ENCODE measurements around the gene ANKRD55.
"Not testable (repeated sequence)": the region's sequence is repeated elsewhere in the genome, so short reads cannot be mapped to it uniquely, and the experiment has no call there.

The ANKRD55 gene

DNA sequence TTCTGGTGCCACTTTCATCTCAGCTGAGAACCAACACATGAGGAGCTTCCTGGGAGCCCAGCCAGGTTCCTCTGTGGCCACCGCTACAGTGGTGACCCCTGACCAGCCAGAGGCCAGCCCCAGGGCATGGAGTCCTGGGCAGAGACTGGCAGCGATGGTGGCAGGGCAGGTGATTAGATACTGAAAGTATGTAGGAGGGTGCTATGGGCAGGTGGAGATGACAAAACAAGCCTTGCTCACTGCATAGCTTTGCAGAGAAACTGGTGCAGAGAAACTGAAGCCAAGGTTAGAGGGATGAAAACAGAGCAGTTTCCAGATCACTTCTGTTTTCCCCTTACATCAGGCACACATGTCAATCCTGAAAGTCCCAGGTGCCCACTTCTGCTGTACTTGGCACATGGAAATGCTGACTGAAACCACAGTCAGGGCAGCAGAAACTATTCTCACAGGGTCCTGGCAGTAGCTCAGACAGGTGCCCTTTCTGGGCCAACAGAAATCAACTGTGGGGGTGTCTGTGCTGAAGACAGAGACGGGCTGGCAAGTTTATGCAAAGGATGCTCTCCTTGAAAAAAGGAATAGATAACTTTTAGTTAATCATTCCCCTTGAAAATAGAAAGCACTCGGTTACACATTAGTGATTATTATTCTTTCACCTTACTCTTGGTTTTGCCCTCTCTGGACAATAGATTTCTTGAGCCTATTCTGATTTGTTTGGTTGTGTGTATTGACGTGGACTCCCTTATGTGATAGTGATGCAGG lies 90.3 kb downstream of the ANKRD55 start:
- no peak for DNase-seq

- DNase-seq: no peak
Observed at GRCh38 chr5:56142233-56142613, 90.9 kb downstream of the ANKRD55 start.

- no peak for DNase-seq
Observed at GRCh38 chr5:56140073-56140472, 93.1 kb downstream of the ANKRD55 start.

GRCh38 chr5:56130664-56131063 lies 102.5 kb downstream of the ANKRD55 start:
- DNase-seq: no peak

GRCh38 chr5:56129288-56129687 lies 103.8 kb downstream of the ANKRD55 start:
- DNase-seq: no peak

DNA sequence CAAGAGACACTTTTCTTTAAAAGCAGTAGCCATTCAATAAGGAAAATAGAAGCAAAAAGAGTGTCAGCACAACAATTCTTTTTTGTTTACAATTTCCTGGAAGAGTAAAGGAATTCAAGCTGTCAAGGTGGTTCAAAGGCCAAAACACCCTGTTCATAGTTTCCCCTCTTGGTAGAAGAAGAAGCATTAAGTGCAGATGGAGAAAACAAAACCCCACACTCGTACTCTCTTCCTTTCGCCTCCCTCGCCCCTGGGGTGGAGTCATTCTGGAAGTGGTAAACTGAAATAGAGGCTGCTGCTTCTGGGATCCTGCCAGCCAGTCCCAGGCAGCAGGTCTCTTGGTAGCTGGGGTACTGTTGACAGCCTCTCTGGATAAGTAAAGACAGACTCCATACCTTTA lies 105.0 kb downstream of the ANKRD55 start:
- DNase-seq: no peak

GRCh38 chr5:56126487-56127179 lies 106.5 kb downstream of the ANKRD55 start:
- no peak for DNase-seq

- DNase-seq: no peak
Observed at GRCh38 chr5:56123531-56124243, 109.4 kb downstream of the ANKRD55 start.

DNA sequence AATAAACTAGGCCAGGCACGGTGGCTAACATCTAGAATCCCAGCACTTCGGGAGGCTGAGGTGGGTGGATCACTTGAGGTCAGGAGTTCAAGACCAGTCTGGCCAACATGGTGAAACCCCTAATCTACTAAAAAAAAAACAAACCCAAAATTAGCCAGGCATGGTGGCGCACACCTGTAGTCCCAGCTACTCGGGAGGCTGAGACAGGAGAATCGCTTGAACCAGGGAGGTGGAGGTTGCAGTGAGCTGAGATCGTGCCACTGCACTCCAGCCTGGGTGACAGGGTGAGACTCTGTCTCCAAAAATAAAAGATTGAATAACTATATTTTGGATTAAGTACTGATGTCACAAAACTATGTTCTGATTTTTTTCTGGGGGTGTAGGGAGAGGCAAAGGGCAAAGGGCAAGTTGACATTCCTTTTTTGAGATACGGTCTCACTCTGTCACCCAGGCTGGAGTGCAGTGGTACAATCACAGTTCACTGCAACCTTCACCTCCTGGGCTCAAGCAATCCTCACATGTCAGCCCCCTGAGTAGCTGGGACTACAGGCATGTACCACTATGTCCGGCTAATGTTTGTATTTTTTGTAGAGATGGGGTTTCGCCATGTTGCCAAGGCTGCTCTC lies 110.7 kb downstream of the ANKRD55 start:
- not testable (repeated sequence) for DNase-seq

- no peak for DNase-seq
Observed at GRCh38 chr5:56119050-56119449, 114.1 kb downstream of the ANKRD55 start.

GRCh38 chr5:56116599-56117141 lies 116.5 kb downstream of the ANKRD55 start:
- DNase-seq: no peak

DNA sequence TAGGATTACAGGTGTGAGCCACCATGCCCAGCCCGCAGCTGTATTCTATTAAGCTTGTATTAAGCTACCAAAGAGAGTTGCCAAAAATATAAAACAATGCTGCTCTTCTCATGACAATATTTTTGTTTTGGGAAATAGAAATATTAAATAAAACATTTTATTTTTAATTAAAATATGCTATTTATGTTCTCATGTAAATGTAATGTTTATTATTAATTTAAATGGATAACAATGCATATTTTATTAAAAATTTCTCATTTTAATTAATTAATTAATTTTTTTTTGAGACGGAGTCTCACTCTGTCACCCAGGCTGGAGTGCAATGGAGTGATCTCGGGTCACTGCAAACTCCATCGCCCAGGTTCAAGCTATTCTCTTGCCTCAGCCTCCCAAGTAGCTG lies 117.5 kb downstream of the ANKRD55 start:
- DNase-seq: no peak

GRCh38 chr5:56112526-56113121 lies 120.5 kb downstream of the ANKRD55 start:
- DNase-seq: no peak

- DNase-seq: no peak
Observed at GRCh38 chr5:56111404-56111781, 121.7 kb downstream of the ANKRD55 start.

DNA sequence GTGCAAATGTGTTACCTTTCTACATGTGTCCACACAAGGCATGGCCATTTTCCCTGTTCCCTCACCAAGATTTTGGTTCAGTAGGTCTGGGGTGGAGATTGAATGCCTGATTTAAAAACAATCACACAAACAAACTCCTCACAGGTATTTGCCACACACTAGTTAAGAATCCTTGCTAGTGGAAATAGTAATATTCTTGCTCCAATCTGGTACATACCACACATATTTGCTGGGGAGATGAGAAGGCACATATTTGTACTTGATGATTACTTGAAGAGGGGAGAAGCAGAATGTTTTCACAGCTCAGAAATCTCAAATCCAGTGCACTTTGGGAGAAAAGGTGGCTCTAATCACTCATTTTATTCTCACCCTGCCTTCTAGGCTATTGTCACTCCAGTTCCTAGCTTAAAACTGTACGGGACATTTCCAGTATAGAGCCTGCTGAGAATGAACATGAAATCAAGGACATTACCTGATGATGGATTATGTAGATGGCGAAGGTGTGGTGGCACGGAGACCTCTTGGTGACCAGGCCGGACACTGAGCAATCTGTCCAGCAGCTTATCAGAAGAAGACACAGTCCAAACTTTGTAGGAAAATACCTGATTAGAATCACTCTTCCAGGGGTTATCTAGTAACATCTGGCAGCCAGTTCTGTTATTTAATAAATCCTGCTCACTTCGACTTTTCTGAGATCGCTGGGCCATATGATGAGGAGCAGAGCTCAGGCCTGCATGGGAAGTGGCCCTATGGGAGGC lies 122.3 kb downstream of the ANKRD55 start:
- no peak for DNase-seq

DNA sequence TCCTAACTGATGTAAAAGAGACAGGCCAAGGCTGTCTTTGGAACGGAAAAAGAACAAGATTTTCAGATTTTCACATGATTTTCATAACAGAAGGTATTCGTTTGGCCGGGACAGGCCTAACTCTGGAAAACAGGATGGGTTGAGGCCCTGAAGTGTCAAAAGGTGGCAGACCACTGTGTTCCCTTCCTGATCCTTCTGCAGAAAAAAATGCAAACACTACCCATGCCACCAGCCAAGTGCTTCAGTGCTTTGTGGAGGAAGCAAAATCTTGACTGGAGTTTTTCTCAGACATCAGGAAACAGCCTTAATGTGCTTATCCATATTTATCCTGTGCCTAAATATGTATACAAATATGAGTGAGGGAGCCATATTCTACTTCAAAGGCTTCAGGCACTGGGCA lies 124.9 kb downstream of the ANKRD55 start:
- DNase-seq: no peak

DNA sequence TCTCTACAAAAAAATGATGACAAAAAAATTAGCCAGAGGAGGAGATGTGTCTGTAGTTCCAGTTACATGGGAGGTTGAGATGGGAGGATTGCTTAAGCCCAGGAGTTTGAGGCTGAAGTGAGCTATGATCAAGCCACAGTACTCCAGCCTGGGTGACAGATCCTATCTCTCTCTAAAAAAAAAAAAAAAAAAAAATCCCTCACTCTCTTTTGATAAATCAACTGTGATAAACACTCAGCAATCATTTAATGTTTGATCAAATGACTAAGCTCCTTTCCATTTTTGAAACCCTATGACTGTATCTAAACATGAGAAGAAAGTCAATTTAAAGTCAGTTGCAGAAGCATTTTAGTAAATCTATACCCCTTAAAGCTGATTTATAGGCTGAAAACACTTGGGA lies 126.3 kb downstream of the ANKRD55 start:
- no peak for DNase-seq

GRCh38 chr5:56105511-56106291 lies 127.4 kb downstream of the ANKRD55 start:
- DNase-seq: no peak

GRCh38 chr5:56102889-56103288 lies 130.2 kb downstream of the ANKRD55 start:
- DNase-seq: no peak

GRCh38 chr5:56102207-56102606 lies 130.9 kb downstream of the ANKRD55 start:
- DNase-seq: not testable (repeated sequence)

- no peak for DNase-seq
Observed at GRCh38 chr5:56101180-56101579, 131.9 kb downstream of the ANKRD55 start.
